Upper lobe of left lung (tissue), 4 donors: ENCODE data around the gene RNF213.

Experiments
- EP300 ChIP-seq, 4 donors: sonication (generic); formaldehyde crosslinking; IDR thresholded peaks; one replicate each; pipeline ENCODE4 v1.5.1; 2017; ENCODE audit warnings: antibody characterized with exemption in 4 of 4, control low read depth in 2 of 4
- POLR2A ChIP-seq, 4 donors: fragments of 450-650 bp; IDR thresholded peaks; one replicate each; pipeline ENCODE4 v1.5.1; 2016 to 2017; ENCODE audit warnings: antibody characterized with exemption in 4 of 4, mild to moderate bottlenecking in 2 of 4
- POLR2AphosphoS5 ChIP-seq, 2 donors: sonication (generic); formaldehyde crosslinking; IDR thresholded peaks; one replicate each; pipeline ENCODE4 v1.5.1; 2017; ENCODE audit warnings: antibody characterized with exemption in 2 of 2
- TF ChIP-seq, protein P1 (sequence below), 6 experiments: fragments of 450-650 bp in 4 of 6; fragments of 200-600 bp in 2 of 6; sonication (generic) in 2 of 6; IDR thresholded peaks; one replicate each; pipeline ENCODE4 v1.5.1; 2016 to 2019; ENCODE audit warnings: antibody characterized with exemption in 6 of 6

DNA sequence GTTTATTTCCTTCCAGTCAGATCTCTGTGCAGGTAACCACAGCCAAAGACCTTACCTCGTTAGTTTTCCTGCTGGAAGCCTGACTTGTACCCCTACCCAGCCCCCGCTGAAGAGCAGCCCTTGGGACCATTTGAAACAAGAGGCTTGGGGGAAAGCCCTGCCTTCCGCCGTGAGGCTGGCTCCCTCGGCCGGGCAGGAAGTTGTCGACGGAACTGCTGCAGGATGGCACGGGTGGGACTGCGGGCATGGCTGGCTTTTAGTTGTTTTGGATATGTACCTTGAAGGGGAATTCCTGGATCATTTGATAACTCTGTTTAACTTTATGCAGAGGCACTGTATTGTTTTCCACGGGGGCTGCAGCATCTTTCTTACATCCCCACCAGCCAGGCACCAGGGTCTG, 105.3 kb downstream of the RNF213 start:
- TF ChIP-seq, protein P1, sequence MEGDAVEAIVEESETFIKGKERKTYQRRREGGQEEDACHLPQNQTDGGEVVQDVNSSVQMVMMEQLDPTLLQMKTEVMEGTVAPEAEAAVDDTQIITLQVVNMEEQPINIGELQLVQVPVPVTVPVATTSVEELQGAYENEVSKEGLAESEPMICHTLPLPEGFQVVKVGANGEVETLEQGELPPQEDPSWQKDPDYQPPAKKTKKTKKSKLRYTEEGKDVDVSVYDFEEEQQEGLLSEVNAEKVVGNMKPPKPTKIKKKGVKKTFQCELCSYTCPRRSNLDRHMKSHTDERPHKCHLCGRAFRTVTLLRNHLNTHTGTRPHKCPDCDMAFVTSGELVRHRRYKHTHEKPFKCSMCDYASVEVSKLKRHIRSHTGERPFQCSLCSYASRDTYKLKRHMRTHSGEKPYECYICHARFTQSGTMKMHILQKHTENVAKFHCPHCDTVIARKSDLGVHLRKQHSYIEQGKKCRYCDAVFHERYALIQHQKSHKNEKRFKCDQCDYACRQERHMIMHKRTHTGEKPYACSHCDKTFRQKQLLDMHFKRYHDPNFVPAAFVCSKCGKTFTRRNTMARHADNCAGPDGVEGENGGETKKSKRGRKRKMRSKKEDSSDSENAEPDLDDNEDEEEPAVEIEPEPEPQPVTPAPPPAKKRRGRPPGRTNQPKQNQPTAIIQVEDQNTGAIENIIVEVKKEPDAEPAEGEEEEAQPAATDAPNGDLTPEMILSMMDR (IDR thresholded peaks at IDR 0.05), result no peak
- TF ChIP-seq POLR2AphosphoS5 (IDR thresholded peaks at IDR 0.05) (no peak), POLR2A (IDR thresholded peaks at IDR 0.05) (no peak), EP300 (IDR thresholded peaks at IDR 0.05) (no peak)
